Endothelial cell of umbilical vein (primary cell): ENCODE measurements around the gene NT5DC4. TPM values are rescaled to one million over a fixed set of nuclear protein-coding genes. Genes with fewer than 3 reads are reported as not detected.

ENCODE experiments used
- BruUV-seq: library from RNA; stranded (reverse); fragments of 400-500 nt; replicated peaks from 2 replicates; lab custom pipeline; 2021; lab: Mats Ljungman, UMichigan
- CTCF ChIA-PET: fragments of 300-600, 350-600 bp; sonication (Branson Sonifier 250); formaldehyde crosslinking; loops from one replicate; lab custom pipeline; 2021; ENCODE audit warnings: antibody characterized with exemption, inconsistent platforms; lab: Charles Lee
- POLR2A ChIA-PET: fragments of 300-600, 350-600 bp; sonication (Branson Sonifier 250); formaldehyde crosslinking; loops from one replicate; lab custom pipeline; 2021; ENCODE audit warnings: antibody characterized with exemption, inconsistent platforms; lab: Charles Lee
- DNase-seq: peaks from one replicate; pipeline ENCODE4 v3.0.0-alpha.2; 2011; ENCODE audit warnings: low read depth, low spot score
- FAIRE-seq: peaks from 2 replicates; lab custom pipeline; 2011; peaks lifted over from hg19 to GRCh38; lab: Jason Lieb, UNC
- H2AFZ ChIP-seq: 2 replicates; pipeline ENCODE4 v1.6.0; 2012; ENCODE audit warnings: low read depth, low read length, control low read depth, inconsistent platforms
- H3K27ac ChIP-seq: 2 replicates; pipeline ENCODE4 v1.5.1; 2011; ENCODE audit warnings: low read depth, mild to moderate bottlenecking, control low read depth, low read length, moderate library complexity; ENCODE audit not compliant: insufficient read depth
- H3K27me3 ChIP-seq, 2 experiments: 2 replicates each; pipeline versions ENCODE4 v1.6.0 to v1.6.1; 2011; ENCODE audit warnings: low read length in 2 of 2, mixed read lengths in 1 of 2; ENCODE audit not compliant: control insufficient read depth in 2 of 2, insufficient read depth in 2 of 2
- H3K36me3 ChIP-seq, 2 experiments: 2 replicates in 1 of 2; 3 replicates in 1 of 2; pipeline ENCODE4 v1.5.1; 2011; ENCODE audit warnings: low read length in 2 of 2, mild to moderate bottlenecking in 1 of 2, moderate library complexity in 1 of 2; ENCODE audit not compliant: control insufficient read depth in 2 of 2, insufficient read depth in 2 of 2; ENCODE audit errors: extremely low read depth in 1 of 2
- H3K4me1 ChIP-seq: 3 replicates; pipeline ENCODE4 v1.5.1; 2011; ENCODE audit warnings: mild to moderate bottlenecking, low read length; ENCODE audit not compliant: control insufficient read depth, insufficient read depth; ENCODE audit errors: extremely low read depth
- H3K4me2 ChIP-seq: 2 replicates; pipeline ENCODE4 v1.6.1; 2011; ENCODE audit warnings: low read length, control low read depth, mixed read lengths; ENCODE audit not compliant: insufficient read depth
- H3K4me3 ChIP-seq, 3 experiments: fragments of 200-600 bp in 1 of 3; sonication (generic), shearing (Covaris generic) in 1 of 3; replicated peaks in 1 of 3; 2 replicates each; pipeline ENCODE4 v1.5.1; 2011 to 2016; ENCODE audit warnings: control low read depth in 3 of 3, low read length in 3 of 3, mild to moderate bottlenecking in 2 of 3, inconsistent platforms in 1 of 3, low read depth in 1 of 3, moderate library complexity in 1 of 3; ENCODE audit not compliant: insufficient read depth in 1 of 3
- H3K79me2 ChIP-seq: 2 replicates; pipeline ENCODE4 v1.6.0; 2012; ENCODE audit warnings: low read length, inconsistent platforms; ENCODE audit not compliant: control insufficient read depth, insufficient read depth
- H3K9ac ChIP-seq: replicated peaks from 2 replicates; pipeline ENCODE3; 2011; ENCODE audit warnings: low read length, control low read depth; ENCODE audit not compliant: insufficient read depth; ENCODE audit errors: extremely low read depth
- H3K9me1 ChIP-seq: replicated peaks from 3 replicates; pipeline ENCODE4 v1.6.0; 2011; ENCODE audit warnings: mild to moderate bottlenecking, low read length; ENCODE audit not compliant: control insufficient read depth, insufficient read depth; ENCODE audit errors: extremely low read depth
- H3K9me3 ChIP-seq: replicated peaks from 2 replicates; pipeline ENCODE4 v1.5.1; 2012; ENCODE audit warnings: low read length, inconsistent platforms; ENCODE audit not compliant: control insufficient read depth, insufficient read depth
- H4K20me1 ChIP-seq: replicated peaks from 2 replicates; pipeline ENCODE3; 2011; ENCODE audit warnings: mild to moderate bottlenecking, low read length; ENCODE audit not compliant: control insufficient read depth, insufficient read depth; ENCODE audit errors: extremely low read depth
- EZH2 ChIP-seq: IDR thresholded peaks from 2 replicates; pipeline ENCODE4 v1.6.1; 2012; ENCODE audit warnings: borderline replicate concordance, low read depth, mild to moderate bottlenecking, moderate library complexity, low read length, inconsistent platforms; ENCODE audit not compliant: severe bottlenecking
- GATA2 ChIP-seq: IDR thresholded peaks from 2 replicates; pipeline ENCODE4 v1.7.0; 2011; ENCODE audit warnings: low read depth, mild to moderate bottlenecking, moderate library complexity, mixed read lengths, low read length; ENCODE audit not compliant: insufficient read length, insufficient read depth
- POLR2AphosphoS5 ChIP-seq: IDR thresholded peaks from 2 replicates; pipeline ENCODE4 v1.6.1; 2012; ENCODE audit warnings: low read depth, mild to moderate bottlenecking, control low read depth, low read length, moderate library complexity; ENCODE audit not compliant: insufficient read depth
- dilution Hi-C: fragments of 300-500 bp; cut with MboI; formaldehyde crosslinking; loops from one replicate; pipeline ENCODE4 v1.15.0; 2019; ENCODE audit warnings: low sequenced_read_pairs; ENCODE audit not compliant: extremely low pct_ligation_motif_present
- intact Hi-C: fragments of 100-400 bp; cut with micrococcal nuclease; formaldehyde crosslinking; loops from one replicate; pipeline ENCODE4 v1.10.0; 2022
- polyA plus RNA-seq, 4 experiments: library from polyadenylated mRNA; depleted of rRNA in 3 of 4; stranded (reverse) in 3 of 4; unstranded in 1 of 4; fragments of >200 nt; gene quantifications; 2 replicates each; pipeline versions ENCODE4 v1.2.1 to v1.2.3, GENCODE V29; 2011 to 2012; ENCODE audit warnings: missing spikeins in 1 of 4
- total RNA-seq: library from RNA; stranded (reverse); gene quantifications from 2 replicates; pipeline ENCODE4 v1.2.3, GENCODE V29; 2021
- TF ChIP-seq, protein P1 (sequence below), 2 donors: IDR thresholded peaks; 1 replicate in 1 of 2; 2 replicates in 1 of 2; pipeline ENCODE4 v1.5.1; 2011; ENCODE audit warnings: low read length in 2 of 2, mild to moderate bottlenecking in 2 of 2, moderate library complexity in 2 of 2, control low read depth in 1 of 2, inconsistent platforms in 1 of 2, low read depth in 1 of 2; ENCODE audit not compliant: insufficient read depth in 1 of 2; ENCODE audit errors: extremely low read depth in 1 of 2

Gene NT5DC4
- total and polyA plus RNA-seq, 2 donors (not counting 3 experiments of a cell fraction or from before 2014, with no cell fraction given): not detected

DNA sequence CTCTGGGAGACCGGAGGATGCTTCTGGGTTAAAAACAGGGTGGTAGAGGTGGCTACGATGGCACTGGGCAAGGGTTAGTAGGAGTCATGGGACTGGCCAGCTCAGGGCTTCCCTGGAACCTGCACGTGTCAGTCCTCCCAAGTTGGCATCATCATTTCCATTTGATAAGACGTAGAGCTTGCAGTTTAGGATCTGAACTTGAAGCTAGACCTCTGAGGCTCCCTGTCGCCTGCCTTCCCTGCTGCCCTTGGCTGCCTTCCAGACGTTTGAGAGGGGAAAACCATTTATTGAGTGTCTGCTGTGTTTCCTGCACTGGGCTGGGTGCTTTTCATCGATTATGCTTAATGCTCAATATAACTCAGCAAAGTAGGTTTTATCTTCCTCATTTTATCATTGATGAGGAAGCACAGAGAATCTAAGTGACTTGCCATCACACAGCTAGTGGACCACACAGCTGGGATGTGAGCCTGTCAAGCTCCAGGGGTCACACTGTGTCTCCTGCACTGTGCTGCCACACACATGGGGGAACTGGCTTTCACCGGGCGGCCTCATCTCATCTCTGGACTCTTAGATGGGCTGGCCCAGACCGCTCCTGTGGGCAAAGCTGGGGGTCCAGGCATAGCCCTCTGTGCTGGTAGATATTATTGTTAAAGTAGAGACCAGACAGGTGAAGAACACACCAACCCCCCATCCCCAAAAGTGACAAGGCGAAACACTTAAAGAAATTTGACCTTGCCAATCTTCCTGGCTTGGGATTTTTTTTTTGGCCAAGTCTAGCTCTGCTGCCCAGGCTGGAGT lies 7.8 kb downstream of the NT5DC4 start:
- no peaks in the 10 kb centered on the region for H4K20me1 ChIP-seq
- no peak for DNase-seq
- no peaks in the 10 kb centered on the region for H3K9me3 ChIP-seq
- ChIA-PET CTCF (interaction anchor here (1.4 to 9.1 kb wide), 9 partner anchors 9 to 248 kb away, joined by 4 to 207 read pairs (median 20); no protein-coding TSS in a partner anchor), POLR2A (no interaction called here)
- H3K4me2 ChIP-seq: no peak overlapping the region
- peaks cover 3% of the 10 kb centered on the region for H3K4me1 ChIP-seq
- no peaks in the 10 kb centered on the region for H3K9me1 ChIP-seq
- BruUV-seq: no TSS peak
- no peaks in the 10 kb centered on the region for H3K27me3 ChIP-seq
- no peak overlapping the region for H3K27ac ChIP-seq
- no peak overlapping the region for H3K9ac ChIP-seq
- H3K79me2 ChIP-seq: no peaks in the 10 kb centered on the region
- intact Hi-C loops (no loop called here), dilution Hi-C loops (no loop called here)
- FAIRE-seq: no peak
- no peak overlapping the region for H3K4me3 ChIP-seq
- H3K36me3 ChIP-seq: no peaks in the 10 kb centered on the region
- H2AFZ ChIP-seq: no peak overlapping the region
- TF ChIP-seq, protein P1, sequence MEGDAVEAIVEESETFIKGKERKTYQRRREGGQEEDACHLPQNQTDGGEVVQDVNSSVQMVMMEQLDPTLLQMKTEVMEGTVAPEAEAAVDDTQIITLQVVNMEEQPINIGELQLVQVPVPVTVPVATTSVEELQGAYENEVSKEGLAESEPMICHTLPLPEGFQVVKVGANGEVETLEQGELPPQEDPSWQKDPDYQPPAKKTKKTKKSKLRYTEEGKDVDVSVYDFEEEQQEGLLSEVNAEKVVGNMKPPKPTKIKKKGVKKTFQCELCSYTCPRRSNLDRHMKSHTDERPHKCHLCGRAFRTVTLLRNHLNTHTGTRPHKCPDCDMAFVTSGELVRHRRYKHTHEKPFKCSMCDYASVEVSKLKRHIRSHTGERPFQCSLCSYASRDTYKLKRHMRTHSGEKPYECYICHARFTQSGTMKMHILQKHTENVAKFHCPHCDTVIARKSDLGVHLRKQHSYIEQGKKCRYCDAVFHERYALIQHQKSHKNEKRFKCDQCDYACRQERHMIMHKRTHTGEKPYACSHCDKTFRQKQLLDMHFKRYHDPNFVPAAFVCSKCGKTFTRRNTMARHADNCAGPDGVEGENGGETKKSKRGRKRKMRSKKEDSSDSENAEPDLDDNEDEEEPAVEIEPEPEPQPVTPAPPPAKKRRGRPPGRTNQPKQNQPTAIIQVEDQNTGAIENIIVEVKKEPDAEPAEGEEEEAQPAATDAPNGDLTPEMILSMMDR (IDR thresholded peaks at IDR 0.05; ENCODE audit: extremely low read depth in 1 of 2, insufficient read depth in 1 of 2, low read depth in 1 of 2, low read length in 2 of 2): no peak
- no peak for TF ChIP-seq POLR2AphosphoS5
- no peak for TF ChIP-seq GATA2
- no peak for TF ChIP-seq EZH2
